SK-N-SH treated with all-trans-retinoic acid at 6 μM for 48 hours (cell line): ENCODE results near the gene DOCK7.

Source experiments
- ATAC-seq: fragments of 200-7000 bp; cut with Tn5 transposase; 3 replicates; pipeline ENCODE4 v1.9.1; 2020; ENCODE audit warnings: mild to moderate bottlenecking, moderate library complexity
- ARNTL ChIP-seq: fragments of 450-650 bp; formaldehyde crosslinking; IDR thresholded peaks from 2 replicates; pipeline ENCODE4 v1.5.0; 2020; ENCODE audit warnings: low read depth, mild to moderate bottlenecking, moderate library complexity, borderline replicate concordance
- CSDC2 ChIP-seq: fragments of 250-450 bp; sonication (Bioruptor Pico); IDR thresholded peaks from 2 replicates; pipeline ENCODE4 v1.5.0; 2020; ENCODE audit warnings: mild to moderate bottlenecking, moderate library complexity
- ESRRG ChIP-seq: fragments of 250-450 bp; sonication (Bioruptor Pico); IDR thresholded peaks from 2 replicates; pipeline ENCODE4 v1.6.1; 2021; ENCODE audit warnings: mild to moderate bottlenecking
- GLIS3 ChIP-seq: fragments of 250-450 bp; sonication (Bioruptor Pico); IDR thresholded peaks from 2 replicates; pipeline ENCODE4 v1.5.0; 2020; ENCODE audit warnings: mild to moderate bottlenecking, moderate library complexity
- ISL1 ChIP-seq: fragments of 250-450 bp; sonication (Bioruptor Pico); IDR thresholded peaks from 2 replicates; pipeline ENCODE4 v2.1.2; 2022; ENCODE audit warnings: mild to moderate bottlenecking, moderate library complexity
- OSR1 ChIP-seq: fragments of 250-450 bp; sonication (Bioruptor Pico); IDR thresholded peaks from 2 replicates; pipeline ENCODE4 v1.8.0; 2022; ENCODE audit warnings: moderate library complexity, mild to moderate bottlenecking, inconsistent platforms
- RARB ChIP-seq: fragments of 250-450 bp; sonication (Bioruptor Pico); IDR thresholded peaks from 2 replicates; pipeline ENCODE4 v1.8.0; 2021; ENCODE audit warnings: mild to moderate bottlenecking, moderate library complexity
- SNAI2 ChIP-seq: fragments of 250-450 bp; sonication (Bioruptor Pico); IDR thresholded peaks from 2 replicates; pipeline ENCODE4 v1.5.0; 2020; ENCODE audit warnings: mild to moderate bottlenecking, moderate library complexity
- TCF4 ChIP-seq: fragments of 250-450 bp; sonication (Bioruptor Pico); IDR thresholded peaks from 2 replicates; pipeline ENCODE4 v1.8.0; 2021; ENCODE audit warnings: mild to moderate bottlenecking, moderate library complexity, borderline replicate concordance
- TOX ChIP-seq: fragments of 250-450 bp; sonication (Bioruptor Pico); IDR thresholded peaks from 2 replicates; pipeline ENCODE4 v1.8.0; 2021; ENCODE audit warnings: mild to moderate bottlenecking, moderate library complexity, borderline replicate concordance
- ZC3H10 ChIP-seq: fragments of 250-450 bp; sonication (Bioruptor Pico); IDR thresholded peaks from 2 replicates; pipeline ENCODE4 v1.5.1; 2021; ENCODE audit warnings: mild to moderate bottlenecking, moderate library complexity
- ZFP3 ChIP-seq: fragments of 250-450 bp; sonication (Bioruptor Pico); IDR thresholded peaks from 2 replicates; pipeline ENCODE4 v1.5.0; 2020; ENCODE audit warnings: mild to moderate bottlenecking, moderate library complexity
- ZFP30 ChIP-seq: fragments of 450-650 bp; formaldehyde crosslinking; IDR thresholded peaks from 2 replicates; pipeline ENCODE4 v1.5.0; 2022; ENCODE audit warnings: mild to moderate bottlenecking, moderate library complexity
- ZNF565 ChIP-seq: fragments of 450-650 bp; formaldehyde crosslinking; conservative IDR thresholded peaks from 2 replicates; pipeline ENCODE4 v1.5.0; 2020; ENCODE audit warnings: low read depth, mild to moderate bottlenecking, moderate library complexity
- ZNF70 ChIP-seq: fragments of 450-650 bp; formaldehyde crosslinking; IDR thresholded peaks from 2 replicates; pipeline ENCODE4 v1.5.0; 2020; ENCODE audit warnings: mild to moderate bottlenecking, moderate library complexity
- ZNF8 ChIP-seq: fragments of 450-650 bp; formaldehyde crosslinking; IDR thresholded peaks from 2 replicates; pipeline ENCODE4 v1.5.0; 2020; ENCODE audit warnings: mild to moderate bottlenecking, moderate library complexity
- TF ChIP-seq, protein P1 (sequence below): fragments of 250-450 bp; sonication (Bioruptor Pico); IDR thresholded peaks from 2 replicates; pipeline ENCODE4 v1.5.1; 2020; ENCODE audit warnings: low read depth, mild to moderate bottlenecking, moderate library complexity
- TF ChIP-seq, protein P2 (sequence below): fragments of 250-450 bp; sonication (Bioruptor Pico); IDR thresholded peaks from 2 replicates; pipeline ENCODE4 v1.5.1; 2021; ENCODE audit warnings: mild to moderate bottlenecking, moderate library complexity
- TF ChIP-seq, protein P3 (sequence below): fragments of 250-450 bp; sonication (Bioruptor Pico); IDR thresholded peaks from 2 replicates; pipeline ENCODE4 v1.8.0; 2021; ENCODE audit warnings: low read depth, mild to moderate bottlenecking, moderate library complexity, borderline replicate concordance
- TF ChIP-seq, protein P4 (sequence below): fragments of 250-450 bp; sonication (Bioruptor Pico); IDR thresholded peaks from 2 replicates; pipeline ENCODE4 v1.5.0; 2020; ENCODE audit warnings: mild to moderate bottlenecking, moderate library complexity

Gene DOCK7

DNA sequence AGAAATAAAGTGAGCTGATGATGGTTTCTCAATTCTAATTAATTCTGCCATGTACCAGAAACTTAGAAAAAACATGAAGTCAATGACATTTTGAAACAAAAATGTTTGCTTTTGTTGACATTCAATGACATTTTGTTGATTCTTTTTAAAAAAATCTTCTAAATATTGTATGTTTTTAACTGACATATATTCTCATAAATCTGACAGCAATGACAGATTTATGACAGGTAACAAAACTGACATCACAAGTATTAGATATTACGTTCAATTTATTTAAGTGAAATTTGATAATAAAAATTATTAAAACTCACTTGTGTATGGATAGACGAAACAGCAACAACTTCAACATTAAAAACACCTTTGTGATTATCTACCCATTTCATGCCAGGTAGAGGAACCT lies 126.9 kb downstream of the DOCK7 start:
- no peak for ATAC-seq
- TF ChIP-seq, protein P1, sequence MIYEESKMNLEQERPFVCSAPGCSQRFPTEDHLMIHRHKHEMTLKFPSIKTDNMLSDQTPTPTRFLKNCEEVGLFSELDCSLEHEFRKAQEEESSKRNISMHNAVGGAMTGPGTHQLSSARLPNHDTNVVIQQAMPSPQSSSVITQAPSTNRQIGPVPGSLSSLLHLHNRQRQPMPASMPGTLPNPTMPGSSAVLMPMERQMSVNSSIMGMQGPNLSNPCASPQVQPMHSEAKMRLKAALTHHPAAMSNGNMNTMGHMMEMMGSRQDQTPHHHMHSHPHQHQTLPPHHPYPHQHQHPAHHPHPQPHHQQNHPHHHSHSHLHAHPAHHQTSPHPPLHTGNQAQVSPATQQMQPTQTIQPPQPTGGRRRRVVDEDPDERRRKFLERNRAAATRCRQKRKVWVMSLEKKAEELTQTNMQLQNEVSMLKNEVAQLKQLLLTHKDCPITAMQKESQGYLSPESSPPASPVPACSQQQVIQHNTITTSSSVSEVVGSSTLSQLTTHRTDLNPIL (CRISPR knock-in tag), result no peak
- TF ChIP-seq TOX (CRISPR knock-in tag) (no peak), ZC3H10 (CRISPR knock-in tag) (no peak), ISL1 (CRISPR knock-in tag) (no peak), ZNF565 (CRISPR knock-in tag) (no peak), TCF4 (CRISPR knock-in tag) (no peak), ESRRG (CRISPR knock-in tag) (no peak), ZFP3 (CRISPR knock-in tag) (no peak)
- TF ChIP-seq, protein P2, sequence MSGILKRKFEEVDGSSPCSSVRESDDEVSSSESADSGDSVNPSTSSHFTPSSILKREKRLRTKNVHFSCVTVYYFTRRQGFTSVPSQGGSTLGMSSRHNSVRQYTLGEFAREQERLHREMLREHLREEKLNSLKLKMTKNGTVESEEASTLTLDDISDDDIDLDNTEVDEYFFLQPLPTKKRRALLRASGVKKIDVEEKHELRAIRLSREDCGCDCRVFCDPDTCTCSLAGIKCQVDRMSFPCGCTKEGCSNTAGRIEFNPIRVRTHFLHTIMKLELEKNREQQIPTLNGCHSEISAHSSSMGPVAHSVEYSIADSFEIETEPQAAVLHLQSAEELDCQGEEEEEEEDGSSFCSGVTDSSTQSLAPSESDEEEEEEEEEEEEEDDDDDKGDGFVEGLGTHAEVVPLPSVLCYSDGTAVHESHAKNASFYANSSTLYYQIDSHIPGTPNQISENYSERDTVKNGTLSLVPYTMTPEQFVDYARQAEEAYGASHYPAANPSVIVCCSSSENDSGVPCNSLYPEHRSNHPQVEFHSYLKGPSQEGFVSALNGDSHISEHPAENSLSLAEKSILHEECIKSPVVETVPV, result no peak
- TF ChIP-seq, all 23 proteins: peak for 0

DNA sequence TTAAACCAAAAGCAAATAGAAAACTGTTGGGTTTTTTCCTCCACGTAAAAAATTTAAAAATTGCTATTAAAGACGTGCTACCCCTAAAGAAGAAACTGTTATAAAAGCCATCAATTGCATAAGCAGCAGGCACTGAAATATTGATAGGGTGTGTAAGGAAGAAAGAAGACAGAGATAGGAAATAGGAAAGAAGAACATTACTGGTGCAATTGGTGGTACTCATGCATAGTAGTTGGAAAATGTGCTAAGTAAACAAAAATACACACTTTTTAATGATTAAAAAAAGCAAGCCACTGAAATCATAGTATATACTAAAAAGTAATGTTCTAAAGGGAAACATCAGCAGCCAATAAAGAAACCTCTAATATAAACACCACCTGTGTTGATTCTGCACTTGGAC lies 143.6 kb downstream of the DOCK7 start:
- no peak for ATAC-seq
- TF ChIP-seq ZNF70 (CRISPR knock-in tag) (no peak), CSDC2 (no peak), ZNF8 (CRISPR knock-in tag) (no peak), ARNTL (CRISPR knock-in tag) (no peak), TOX (CRISPR knock-in tag) (no peak), TCF4 (CRISPR knock-in tag) (no peak), ESRRG (CRISPR knock-in tag) (no peak), ZFP30 (CRISPR knock-in tag) (no peak), ZNF565 (CRISPR knock-in tag) (no peak), SNAI2 (CRISPR knock-in tag) (no peak), RARB (no peak), OSR1 (CRISPR knock-in tag) (no peak), GLIS3 (no peak), ZFP3 (CRISPR knock-in tag) (no peak)
- TF ChIP-seq, protein P2, result no peak
- TF ChIP-seq, protein P3, sequence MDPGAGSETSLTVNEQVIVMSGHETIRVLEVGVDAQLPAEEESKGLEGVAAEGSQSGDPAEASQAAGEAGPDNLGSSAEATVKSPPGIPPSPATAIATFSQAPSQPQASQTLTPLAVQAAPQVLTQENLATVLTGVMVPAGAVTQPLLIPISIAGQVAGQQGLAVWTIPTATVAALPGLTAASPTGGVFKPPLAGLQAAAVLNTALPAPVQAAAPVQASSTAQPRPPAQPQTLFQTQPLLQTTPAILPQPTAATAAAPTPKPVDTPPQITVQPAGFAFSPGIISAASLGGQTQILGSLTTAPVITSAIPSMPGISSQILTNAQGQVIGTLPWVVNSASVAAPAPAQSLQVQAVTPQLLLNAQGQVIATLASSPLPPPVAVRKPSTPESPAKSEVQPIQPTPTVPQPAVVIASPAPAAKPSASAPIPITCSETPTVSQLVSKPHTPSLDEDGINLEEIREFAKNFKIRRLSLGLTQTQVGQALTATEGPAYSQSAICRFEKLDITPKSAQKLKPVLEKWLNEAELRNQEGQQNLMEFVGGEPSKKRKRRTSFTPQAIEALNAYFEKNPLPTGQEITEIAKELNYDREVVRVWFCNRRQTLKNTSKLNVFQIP, result no peak
- TF ChIP-seq, protein P4, sequence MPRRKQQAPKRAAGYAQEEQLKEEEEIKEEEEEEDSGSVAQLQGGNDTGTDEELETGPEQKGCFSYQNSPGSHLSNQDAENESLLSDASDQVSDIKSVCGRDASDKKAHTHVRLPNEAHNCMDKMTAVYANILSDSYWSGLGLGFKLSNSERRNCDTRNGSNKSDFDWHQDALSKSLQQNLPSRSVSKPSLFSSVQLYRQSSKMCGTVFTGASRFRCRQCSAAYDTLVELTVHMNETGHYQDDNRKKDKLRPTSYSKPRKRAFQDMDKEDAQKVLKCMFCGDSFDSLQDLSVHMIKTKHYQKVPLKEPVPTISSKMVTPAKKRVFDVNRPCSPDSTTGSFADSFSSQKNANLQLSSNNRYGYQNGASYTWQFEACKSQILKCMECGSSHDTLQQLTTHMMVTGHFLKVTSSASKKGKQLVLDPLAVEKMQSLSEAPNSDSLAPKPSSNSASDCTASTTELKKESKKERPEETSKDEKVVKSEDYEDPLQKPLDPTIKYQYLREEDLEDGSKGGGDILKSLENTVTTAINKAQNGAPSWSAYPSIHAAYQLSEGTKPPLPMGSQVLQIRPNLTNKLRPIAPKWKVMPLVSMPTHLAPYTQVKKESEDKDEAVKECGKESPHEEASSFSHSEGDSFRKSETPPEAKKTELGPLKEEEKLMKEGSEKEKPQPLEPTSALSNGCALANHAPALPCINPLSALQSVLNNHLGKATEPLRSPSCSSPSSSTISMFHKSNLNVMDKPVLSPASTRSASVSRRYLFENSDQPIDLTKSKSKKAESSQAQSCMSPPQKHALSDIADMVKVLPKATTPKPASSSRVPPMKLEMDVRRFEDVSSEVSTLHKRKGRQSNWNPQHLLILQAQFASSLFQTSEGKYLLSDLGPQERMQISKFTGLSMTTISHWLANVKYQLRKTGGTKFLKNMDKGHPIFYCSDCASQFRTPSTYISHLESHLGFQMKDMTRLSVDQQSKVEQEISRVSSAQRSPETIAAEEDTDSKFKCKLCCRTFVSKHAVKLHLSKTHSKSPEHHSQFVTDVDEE (CRISPR knock-in tag), result no peak
- TF ChIP-seq, protein P1 (CRISPR knock-in tag), result no peak

DNA sequence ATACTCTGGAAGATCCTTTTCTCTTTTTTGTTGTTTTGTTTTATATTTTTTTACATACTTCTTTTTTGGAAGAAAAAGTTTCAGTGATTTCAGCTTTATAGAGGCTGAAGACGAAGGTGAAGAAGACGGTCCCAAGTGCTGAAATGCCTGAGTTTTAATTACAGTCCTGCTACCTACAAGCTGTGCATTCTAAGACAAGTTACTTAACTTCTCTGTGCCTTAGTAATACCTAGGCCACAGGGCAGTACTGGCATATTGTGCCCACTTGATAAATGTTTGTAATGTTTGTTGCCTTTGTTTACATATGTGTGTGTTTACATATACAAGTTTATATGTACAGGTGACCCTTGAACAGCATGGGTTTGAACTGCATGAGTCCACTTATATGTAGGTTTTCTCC lies 147.1 kb downstream of the DOCK7 start:
- no peak for ATAC-seq
- no peak for TF ChIP-seq CSDC2
- TF ChIP-seq, protein P3, result no peak
- TF ChIP-seq SNAI2 (CRISPR knock-in tag), result no peak
- TF ChIP-seq, all 23 proteins: peak for 0
